Neural cell (in vitro differentiated cells): ENCODE data around the gene IRF9. TPM values are rescaled to one million over a fixed set of nuclear protein-coding genes. Genes with fewer than 3 reads are reported as not detected.

Source experiments
- H2AFZ ChIP-seq: fragments of 200-600, 300-800 bp; sonication (generic), shearing (Covaris generic); 2 replicates; pipeline ENCODE4 v1.6.0; 2014; ENCODE audit warnings: low read depth, mild to moderate bottlenecking, antibody characterized with exemption, low read length, moderate library complexity
- H3F3A ChIP-seq: fragments of 200-600 bp; shearing (Covaris generic); 2 replicates; pipeline ENCODE4 v1.6.1; 2016; ENCODE audit warnings: mild to moderate bottlenecking, moderate library complexity, mixed read lengths, antibody characterized with exemption, low read length; ENCODE audit not compliant: insufficient read depth, poor library complexity, severe bottlenecking
- H3K27ac ChIP-seq: fragments of 200-600, 300-800 bp; sonication (generic), shearing (Covaris generic); 2 replicates; pipeline ENCODE4 v1.5.1; 2014; ENCODE audit warnings: mild to moderate bottlenecking, low read length, moderate library complexity
- H3K27me3 ChIP-seq: fragments of 300-800, 200-600 bp; sonication (generic), shearing (Covaris generic); 2 replicates; pipeline ENCODE4 v1.6.0; 2014; ENCODE audit warnings: mild to moderate bottlenecking, low read depth, low read length, moderate library complexity; ENCODE audit not compliant: insufficient read depth
- H3K36me3 ChIP-seq: fragments of 300-800, 200-600 bp; sonication (generic), shearing (Covaris generic); 2 replicates; pipeline ENCODE4 v1.5.1; 2014; ENCODE audit warnings: mild to moderate bottlenecking, antibody characterized with exemption, low read length, moderate library complexity; ENCODE audit not compliant: insufficient read depth
- H3K4me2 ChIP-seq: fragments of 300-800, 200-600 bp; sonication (generic), shearing (Covaris generic); 2 replicates; pipeline ENCODE4 v1.6.0; 2014; ENCODE audit warnings: mild to moderate bottlenecking, low read length
- H3K4me3 ChIP-seq: fragments of 300-800, 200-600 bp; sonication (generic), shearing (Covaris generic); 2 replicates; pipeline ENCODE4 v1.5.1; 2014; ENCODE audit warnings: mild to moderate bottlenecking, low read length, moderate library complexity
- H3K79me2 ChIP-seq: fragments of 200-600 bp; shearing (Covaris generic); replicated peaks from 2 replicates; pipeline ENCODE4 v1.6.0; 2014; ENCODE audit warnings: mild to moderate bottlenecking, low read length, moderate library complexity; ENCODE audit not compliant: insufficient read depth
- H3K9ac ChIP-seq: fragments of 300-800, 200-600 bp; sonication (generic), shearing (Covaris generic); 2 replicates; pipeline ENCODE4 v1.6.1; 2016; ENCODE audit warnings: mild to moderate bottlenecking, low read length, mixed read lengths
- H3K9me2 ChIP-seq: fragments of 200-600 bp; shearing (Covaris generic); 2 replicates; pipeline ENCODE4 v1.6.1; 2016; ENCODE audit warnings: mild to moderate bottlenecking, low read length, mixed read lengths; ENCODE audit not compliant: insufficient read depth
- H3K9me3 ChIP-seq: fragments of 200-600, 300-800 bp; sonication (generic), shearing (Covaris generic); 2 replicates; pipeline ENCODE4 v1.6.1; 2016; ENCODE audit warnings: mild to moderate bottlenecking, mixed run types, low read length, moderate library complexity, mixed read lengths
- H4K20me1 ChIP-seq: fragments of 200-600 bp; shearing (Covaris generic); 2 replicates; pipeline ENCODE4 v1.6.1; 2016; ENCODE audit warnings: mild to moderate bottlenecking, mixed run types; ENCODE audit not compliant: insufficient read depth
- CTCF ChIP-seq: fragments of 450-650 bp; IDR thresholded peaks from 2 replicates; pipeline ENCODE4 v1.5.1; 2014; ENCODE audit warnings: antibody characterized with exemption, mild to moderate bottlenecking, moderate library complexity; ENCODE audit not compliant: poor library complexity, severe bottlenecking
- EP300 ChIP-seq: fragments of 450-650 bp; conservative IDR thresholded peaks from 2 replicates; pipeline ENCODE4 v1.6.1; 2014; ENCODE audit warnings: antibody characterized with exemption, mild to moderate bottlenecking, moderate library complexity; ENCODE audit not compliant: poor library complexity, severe bottlenecking
- EZH2 ChIP-seq: fragments of 200-600, 300-800 bp; shearing (Covaris generic), sonication (generic); IDR thresholded peaks from 2 replicates; pipeline ENCODE4 v1.6.1; 2014; ENCODE audit warnings: antibody characterized with exemption, low read length, borderline replicate concordance, mild to moderate bottlenecking; ENCODE audit not compliant: insufficient read depth, poor library complexity, severe bottlenecking
- MXI1 ChIP-seq: fragments of 450-650 bp; conservative IDR thresholded peaks from 2 replicates; pipeline ENCODE4 v1.6.1; 2014; ENCODE audit warnings: antibody characterized with exemption, mild to moderate bottlenecking; ENCODE audit not compliant: poor library complexity, severe bottlenecking
- POLR2AphosphoS5 ChIP-seq: IDR thresholded peaks from 2 replicates; pipeline ENCODE4 v1.6.1; 2012
- RAD21 ChIP-seq: fragments of 450-650 bp; conservative IDR thresholded peaks from 2 replicates; pipeline ENCODE4 v1.6.1; 2014; ENCODE audit warnings: antibody characterized with exemption, mild to moderate bottlenecking, moderate library complexity
- REST ChIP-seq: IDR thresholded peaks from 2 replicates; pipeline ENCODE4 v1.6.1; 2012; ENCODE audit warnings: borderline replicate concordance
- SMC3 ChIP-seq: fragments of 450-650 bp; conservative IDR thresholded peaks from 2 replicates; pipeline ENCODE4 v1.6.1; 2014; ENCODE audit warnings: antibody characterized with exemption, mild to moderate bottlenecking, moderate library complexity; ENCODE audit not compliant: poor library complexity
- TAF1 ChIP-seq: IDR thresholded peaks from 2 replicates; pipeline ENCODE4 v1.6.1; 2012; ENCODE audit warnings: low read depth
- polyA plus RNA-seq: library from polyadenylated mRNA; depleted of rRNA; stranded (reverse); fragments of >200 nt; gene quantifications from 2 replicates; pipeline ENCODE4 v1.2.3, GENCODE V29; 2014

IRF9 gene
- polyA plus RNA-seq, 1 donor from 2014 or later = 19.6 TPM

- Histone ChIP-seq H3K4me2 (no peak overlapping the region), H3K9me2 (no peaks in the 10 kb centered on the region), H3K27me3 (no peaks in the 10 kb centered on the region), H3K79me2 (no peaks in the 10 kb centered on the region), H3K4me3 (no peak overlapping the region), H3F3A (no peaks in the 10 kb centered on the region), H3K9ac (no peak overlapping the region), H4K20me1 (no peaks in the 10 kb centered on the region), H3K9me3 (no peaks in the 10 kb centered on the region), H2AFZ (no peak overlapping the region), H3K36me3 (no peaks in the 10 kb centered on the region), H3K27ac (no peak overlapping the region)
- TF ChIP-seq EZH2 (no peak), CTCF (no peak), RAD21 (no peak), TAF1 (no peak), REST (no peak), EP300 (no peak), SMC3 (no peak), POLR2AphosphoS5 (no peak), MXI1 (no peak)
These were observed 4.7 kb downstream of the IRF9 start for GRCh38 chr14:24165785-24166184.

GRCh38 chr14:24167469-24168114 is 6.5 kb downstream of the IRF9 start:
- Histone ChIP-seq H3K4me2 (no peak overlapping the region), H4K20me1 (no peaks in the 10 kb centered on the region), H3F3A (no peaks in the 10 kb centered on the region), H3K9ac (no peak overlapping the region), H2AFZ (no peak overlapping the region), H3K9me3 (no peaks in the 10 kb centered on the region), H3K79me2 (no peaks in the 10 kb centered on the region), H3K27ac (no peak overlapping the region), H3K4me3 (no peak overlapping the region), H3K9me2 (no peaks in the 10 kb centered on the region), H3K36me3 (no peaks in the 10 kb centered on the region), H3K27me3 (no peaks in the 10 kb centered on the region)
- TF ChIP-seq REST = no peak
- no peak for TF ChIP-seq EZH2
- TF ChIP-seq CTCF = no peak
- TF ChIP-seq EP300 = no peak
- TF ChIP-seq MXI1 = no peak
- no peak for TF ChIP-seq TAF1
- TF ChIP-seq POLR2AphosphoS5 = no peak
- TF ChIP-seq SMC3 = no peak
- no peak for TF ChIP-seq RAD21
